HCT116 (cell line): ENCODE results near the gene PRR14. TPM values are rescaled to one million over a fixed set of nuclear protein-coding genes. Genes with fewer than 3 reads are reported as not detected.
"Not testable (repeated sequence)": the region's sequence is repeated elsewhere in the genome, so short reads cannot be mapped to it uniquely, and the experiment has no call there.

Experiments
- ATAC-seq: fragments of 200-7000 bp; cut with Tn5 transposase; 2 replicates; pipeline ENCODE4 v1.9.1; 2020; ENCODE audit warnings: mild to moderate bottlenecking, moderate library complexity
- BruUV-seq: library from RNA; stranded (reverse); fragments of 400-500 nt; replicated peaks from 2 replicates; lab custom pipeline; 2021; lab: Mats Ljungman, UMichigan
- CTCF ChIA-PET: fragments of 300-600 bp; sonication (Branson Sonifier 250); formaldehyde crosslinking; loops from one replicate; lab custom pipeline; 2021; ENCODE audit warnings: antibody characterized with exemption; lab: Charles Lee
- POLR2A ChIA-PET: fragments of 300-600, 350-600 bp; sonication (Branson Sonifier 250); formaldehyde crosslinking; loops from one replicate; lab custom pipeline; 2021; ENCODE audit warnings: antibody characterized with exemption; lab: Charles Lee
- RAD21 ChIA-PET, 2 experiments: fragments of 300-600 bp; sonication (Branson Sonifier 250); formaldehyde crosslinking; loops; one replicate each; lab custom pipeline; 2023; ENCODE audit warnings: low total read pairs in 2 of 2; ENCODE audit not compliant: uncharacterized antibody in 2 of 2, unreplicated experiment in 2 of 2, low non-redundant PET in 1 of 2; lab: Charles Lee
- DNase-seq: peaks from one replicate; pipeline ENCODE4 v3.0.0-alpha.2; 2010; ENCODE audit warnings: low read depth, low spot score
- H2AFZ ChIP-seq: fragments of 200-600 bp; shearing (Covaris generic), sonication (generic); 2 replicates; pipeline ENCODE4 v1.6.1; 2017; ENCODE audit warnings: low read depth, mixed run types, mixed read lengths, antibody characterized with exemption, low read length; ENCODE audit not compliant: poor library complexity, severe bottlenecking
- H3K27ac ChIP-seq: 2 replicates; pipeline ENCODE4 v1.5.1; 2012; ENCODE audit warnings: low read depth, low read length
- H3K27me3 ChIP-seq: fragments of 200-600 bp; sonication (generic); 2 replicates; pipeline ENCODE4 v1.6.1; 2016; ENCODE audit warnings: mixed run types, low read length, mixed read lengths; ENCODE audit not compliant: insufficient read depth
- H3K36me3 ChIP-seq, 2 experiments: fragments of 200-500 bp in 1 of 2; fragments of 200-600 bp in 1 of 2; sonication (Bioruptor generic) in 1 of 2; sonication (generic) in 1 of 2; 2 replicates each; pipeline versions ENCODE4 v1.5.1 to v1.6.1; 2014 to 2016; ENCODE audit warnings: low read length in 2 of 2, inconsistent platforms in 1 of 2, mixed read lengths in 1 of 2, mixed run types in 1 of 2; ENCODE audit not compliant: insufficient read depth in 2 of 2, control insufficient read depth in 1 of 2
- H3K4me1 ChIP-seq, 2 experiments: fragments of 200-600 bp in 1 of 2; sonication (generic) in 1 of 2; 2 replicates each; pipeline versions ENCODE4 v1.5.1 to v1.6.1; 2012 to 2017; ENCODE audit warnings: low read length in 2 of 2, inconsistent platforms in 1 of 2, mild to moderate bottlenecking in 1 of 2, mixed read lengths in 1 of 2, mixed run types in 1 of 2, moderate library complexity in 1 of 2; ENCODE audit not compliant: insufficient read depth in 2 of 2, control insufficient read depth in 1 of 2
- H3K4me2 ChIP-seq: fragments of 200-600 bp; sonication (generic); 2 replicates; pipeline ENCODE4 v1.6.1; 2017; ENCODE audit warnings: mixed run types, low read length, mixed read lengths
- H3K4me3 ChIP-seq, 2 experiments: fragments of 200-600 bp in 1 of 2; sonication (generic) in 1 of 2; replicated peaks in 1 of 2; 2 replicates each; pipeline ENCODE4 v1.5.1; 2011 to 2016; ENCODE audit warnings: low read length in 2 of 2, control low read depth in 1 of 2, low read depth in 1 of 2, mild to moderate bottlenecking in 1 of 2, mixed read lengths in 1 of 2, mixed run types in 1 of 2
- H3K79me2 ChIP-seq: fragments of 200-600 bp; sonication (generic); 2 replicates; pipeline ENCODE4 v1.6.1; 2017; ENCODE audit warnings: mild to moderate bottlenecking, mixed run types, low read length, moderate library complexity, mixed read lengths; ENCODE audit not compliant: insufficient read depth
- H3K9ac ChIP-seq: fragments of 200-600 bp; sonication (generic); 2 replicates; pipeline ENCODE4 v1.6.1; 2016; ENCODE audit warnings: low read length, mixed read lengths
- H3K9me2 ChIP-seq: fragments of 200-600 bp; sonication (generic), shearing (Covaris generic); 2 replicates; pipeline ENCODE4 v1.6.1; 2017; ENCODE audit warnings: mixed run types, mild to moderate bottlenecking, moderate library complexity; ENCODE audit not compliant: insufficient read depth
- H3K9me3 ChIP-seq, 2 experiments: fragments of 200-500 bp in 1 of 2; fragments of 200-600 bp in 1 of 2; sonication (Bioruptor generic) in 1 of 2; sonication (generic) in 1 of 2; 2 replicates each; pipeline ENCODE4 v1.6.1; 2014 to 2017; ENCODE audit warnings: low read length in 2 of 2, mixed read lengths in 2 of 2, inconsistent platforms in 1 of 2, low read depth in 1 of 2, mild to moderate bottlenecking in 1 of 2, mixed run types in 1 of 2, moderate library complexity in 1 of 2; ENCODE audit not compliant: control insufficient read depth in 1 of 2, insufficient read depth in 1 of 2
- H4K20me1 ChIP-seq: fragments of 200-600 bp; sonication (generic), shearing (Covaris generic); 2 replicates; pipeline ENCODE4 v1.6.1; 2017; ENCODE audit warnings: mixed run types, mild to moderate bottlenecking, moderate library complexity; ENCODE audit not compliant: insufficient read depth
- CBX3 ChIP-seq: IDR thresholded peaks from 2 replicates; pipeline ENCODE4 v1.6.1; 2012; ENCODE audit warnings: low read depth
- CTCF ChIP-seq, 3 experiments: fragments of 200-600 bp in 1 of 3; sonication (generic) in 1 of 3; IDR thresholded peaks in 2 of 3; conservative IDR thresholded peaks in 1 of 3; 2 replicates each; pipeline ENCODE4 v1.5.1; 2012 to 2017; ENCODE audit warnings: low read depth in 2 of 3, low read length in 2 of 3, antibody characterized with exemption in 1 of 3, borderline replicate concordance in 1 of 3, control low read depth in 1 of 3, mild to moderate bottlenecking in 1 of 3, mixed read lengths in 1 of 3, mixed run types in 1 of 3, moderate library complexity in 1 of 3; ENCODE audit not compliant: insufficient read depth in 1 of 3
- EZH2 ChIP-seq: fragments of 200-600 bp; sonication (generic); IDR thresholded peaks from 2 replicates; pipeline ENCODE4 v1.6.1; 2017; ENCODE audit warnings: antibody characterized with exemption, mixed run types
- FOSL1 ChIP-seq: IDR thresholded peaks from 2 replicates; pipeline ENCODE4 v1.6.1; 2012; ENCODE audit warnings: low read depth
- POLR2A ChIP-seq: IDR thresholded peaks from 2 replicates; pipeline ENCODE4 v1.7.0; 2011; ENCODE audit warnings: borderline replicate concordance; ENCODE audit not compliant: insufficient read depth, insufficient read length; ENCODE audit errors: extremely low read depth
- POLR2AphosphoS5 ChIP-seq: IDR thresholded peaks from 2 replicates; pipeline ENCODE4 v1.6.1; 2011; ENCODE audit warnings: mild to moderate bottlenecking, low read depth, low read length, moderate library complexity
- RAD21 ChIP-seq: IDR thresholded peaks from 2 replicates; pipeline ENCODE4 v1.6.1; 2012; ENCODE audit warnings: low read depth, mild to moderate bottlenecking
- TCF7L2 ChIP-seq: IDR thresholded peaks from 2 replicates; pipeline ENCODE4 v1.7.0; 2011; ENCODE audit warnings: borderline replicate concordance, inconsistent platforms; ENCODE audit not compliant: insufficient read depth, insufficient read length; ENCODE audit errors: extremely low read depth
- YY1 ChIP-seq: IDR thresholded peaks from 2 replicates; pipeline ENCODE4 v1.6.1; 2011; ENCODE audit warnings: low read length, low read depth, moderate library complexity, mild to moderate bottlenecking; ENCODE audit not compliant: insufficient replicate concordance; ENCODE audit errors: extremely low read depth
- intact Hi-C: fragments of 100-400 bp; cut with micrococcal nuclease; formaldehyde crosslinking; loops from 2 replicates; pipeline ENCODE4 v1.10.0; 2022
- total RNA-seq: library from RNA; stranded (reverse); gene quantifications from one replicate; pipeline ENCODE4 v1.2.1, GENCODE V29; 2021; ENCODE audit not compliant: unreplicated experiment

PRR14 gene
- total RNA-seq, 1 experiment from 2014 or later, result 56.2 TPM

DNA sequence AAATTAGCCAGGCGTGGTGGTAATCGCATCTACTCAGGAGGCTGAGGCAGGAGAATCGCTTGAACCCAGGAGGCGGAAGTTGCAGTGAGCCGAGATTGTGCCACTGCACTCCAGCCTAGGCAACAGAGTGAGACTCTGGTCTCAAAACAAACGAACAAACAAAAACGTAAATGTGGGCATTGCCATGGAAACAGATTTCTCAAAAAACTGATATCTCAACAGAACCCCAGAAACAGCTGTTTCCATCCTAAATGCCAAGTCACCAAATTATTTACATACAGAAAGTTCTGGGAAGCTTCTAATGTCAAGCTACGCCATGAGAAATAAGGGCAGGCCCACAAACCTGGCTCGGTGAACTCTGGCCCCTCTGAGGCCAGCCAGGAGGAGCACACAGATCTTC, 24.5 kb upstream of the PRR14 start (continued):
- TF ChIP-seq FOSL1 (no peak), CBX3 (no peak), POLR2AphosphoS5 (no peak), EZH2 (no peak)

DNA sequence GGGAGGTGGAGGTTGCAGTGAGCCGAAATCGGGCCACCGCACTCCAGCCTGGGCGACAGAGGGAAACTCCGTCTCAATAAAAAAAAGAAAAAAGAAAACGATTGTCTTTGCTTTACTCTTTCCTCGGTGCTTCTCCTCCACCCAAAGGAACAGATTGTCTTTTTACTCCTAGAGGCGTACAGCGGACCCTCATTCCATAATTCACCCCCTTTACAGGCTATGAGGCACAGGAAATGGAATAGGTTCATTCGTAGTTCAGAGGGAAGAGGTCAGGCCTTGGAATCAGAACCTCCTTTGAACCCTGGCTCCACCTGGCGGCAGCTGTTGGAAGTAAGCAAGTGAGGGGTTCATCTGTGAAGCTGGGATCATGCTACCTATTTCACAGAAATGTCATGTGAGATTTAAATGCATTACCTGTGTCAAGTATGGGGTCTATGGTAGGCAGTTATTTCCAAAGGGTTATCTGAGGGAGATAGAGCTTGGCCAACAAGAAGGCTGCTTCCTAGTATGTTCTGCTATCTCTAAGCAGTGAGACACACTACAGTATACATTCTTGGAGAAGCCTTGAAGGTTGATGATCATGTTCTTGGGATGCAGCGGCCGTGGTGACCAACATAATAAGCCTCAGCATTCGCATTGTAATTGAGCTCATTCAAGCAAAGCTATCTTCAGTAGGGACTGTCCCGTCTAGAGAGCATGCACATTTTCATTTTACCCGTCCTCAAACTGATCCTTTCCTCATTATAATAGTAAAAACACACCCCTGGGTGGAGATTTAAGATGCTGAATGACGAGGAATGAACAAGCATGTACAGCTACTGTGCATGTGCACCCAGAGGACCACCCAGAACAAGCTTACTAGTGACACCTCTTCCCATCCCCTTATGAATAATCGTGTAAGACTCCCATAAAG, 21.9 kb upstream of the PRR14 start:
- intact Hi-C loops, result loop anchor here (5.0 kb wide), 3 partner anchors 57 to 197 kb away; partner anchors contain the start of genes DCTPP1, SEPHS2 and ZNF688
- Histone ChIP-seq H3K4me1 (peaks cover 4 to 14% of the 10 kb centered on the region in 2 experiments; a peak in 3 of 4 replicates), H3K9ac (no peak overlapping the region), H4K20me1 (no peaks in the 10 kb centered on the region), H3K36me3 (no peaks in the 10 kb centered on the region), H3K9me3 (no peaks in the 10 kb centered on the region), H2AFZ (peak overlapping the region; percentile 100), H3K4me2 (peak overlapping the region; percentile 56; the same call in 1 of the 2 replicates), H3K4me3 (no peak overlapping the region), H3K27ac (0 out of 2 replicates have a peak overlapping the region, but pooled peaks have one; percentile 18), H3K27me3 (no peaks in the 10 kb centered on the region), H3K79me2 (no peaks in the 10 kb centered on the region), H3K9me2 (no peaks in the 10 kb centered on the region)
- ChIA-PET RAD21 (interaction anchor here in 1 of 2 experiments (1.1 kb wide), 1 partner anchor 199 kb away, joined by 5 read pairs; the partner anchor contains the start of gene DCTPP1), POLR2A (interaction anchor here (1.5 kb wide), 1 partner anchor 199 kb away, joined by 3 read pairs; the partner anchor contains the start of gene DCTPP1), CTCF (interaction anchor here (0.8 to 1.5 kb wide), 8 partner anchors 14 to 486 kb away, joined by 3 to 15 read pairs (median 5); partner anchors contain the start of gene DCTPP1)
- BruUV-seq, result no TSS peak
- TF ChIP-seq POLR2A (no peak), POLR2AphosphoS5 (no peak), YY1 (peak; percentile 37), RAD21 (peak; percentile 89), TCF7L2 (peak; percentile 89), CTCF (IDR thresholded peaks at IDR 0.05 in 2 of 3, conservative IDR thresholded peaks at IDR 0.05 in 1 of 3; ENCODE audit: borderline replicate concordance in 1 of 3, insufficient read depth in 1 of 3, low read depth in 2 of 3, low read length in 2 of 3) (peak; percentile 86 to 94 (median 93))
- peak; percentile 70 for DNase-seq
- peak; percentile 94 for ATAC-seq

DNA sequence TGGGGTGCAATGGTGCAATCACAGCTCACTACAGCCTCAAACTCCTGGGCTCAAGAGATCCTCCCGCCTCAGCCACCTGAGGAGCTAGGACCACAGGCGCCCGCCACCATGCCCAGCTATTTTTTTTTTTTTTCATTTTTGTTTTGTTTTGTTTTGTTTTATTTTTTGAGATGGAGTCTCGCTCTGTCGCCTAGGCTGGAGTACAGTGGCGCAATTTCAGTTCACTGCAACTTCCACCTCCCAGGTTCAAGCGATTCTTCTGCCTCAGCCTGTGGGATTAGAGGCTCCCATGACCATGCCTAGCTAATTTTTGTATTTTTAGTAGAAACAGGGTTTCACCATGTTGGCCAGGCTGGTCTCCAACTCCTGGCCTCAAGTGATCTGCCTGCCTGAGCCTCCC, 18.3 kb upstream of the PRR14 start:
- Histone ChIP-seq H3K4me1 (peaks cover 8 to 37% of the 10 kb centered on the region in 2 experiments; a peak in 3 of 4 replicates), H3K79me2 (peaks cover 13% of the 10 kb centered on the region)
- CTCF ChIA-PET, result interaction anchor here (0.6 to 3.9 kb wide), 4 partner anchors 17 to 289 kb away, joined by 3 to 24 read pairs (median 4); partner anchors contain the start of genes DCTPP1 and PRR14
- H3K36me3 ChIP-seq, H3K4me2 ChIP-seq, H4K20me1 ChIP-seq, DNase-seq, ATAC-seq, H3K9me3 ChIP-seq, H3K9ac ChIP-seq, POLR2A ChIA-PET, H3K27ac ChIP-seq, H3K27me3 ChIP-seq, BruUV-seq, H2AFZ ChIP-seq, H3K9me2 ChIP-seq, H3K4me3 ChIP-seq, intact Hi-C loops: not testable (repeated sequence)
- RAD21 ChIA-PET, result interaction anchor here in 1 of 2 experiments (0.6 kb wide), 1 partner anchor 259 kb away, joined by 4 read pairs; no protein-coding TSS in a partner anchor
